HL-60 (cell line): ENCODE data around the gene CPB2.

Source experiments
- CTCF ChIP-seq: IDR thresholded peaks from one replicate; pipeline ENCODE4 v1.5.1; 2011; ENCODE audit warnings: low read length, control low read depth, inconsistent platforms; ENCODE audit not compliant: insufficient read depth
- POLR2AphosphoS5 ChIP-seq: IDR thresholded peaks from 2 replicates; pipeline ENCODE4 v1.6.1; 2012; ENCODE audit warnings: low read depth
- TF ChIP-seq, protein P1 (sequence below): IDR thresholded peaks from 2 replicates; pipeline ENCODE4 v1.6.1; 2012; ENCODE audit warnings: low read depth; ENCODE audit not compliant: insufficient replicate concordance

GRCh38 chr13:46040763-46041162 lies 64.1 kb downstream of the CPB2 start:
- TF ChIP-seq CTCF (no peak), POLR2AphosphoS5 (no peak)
- TF ChIP-seq, protein P1, sequence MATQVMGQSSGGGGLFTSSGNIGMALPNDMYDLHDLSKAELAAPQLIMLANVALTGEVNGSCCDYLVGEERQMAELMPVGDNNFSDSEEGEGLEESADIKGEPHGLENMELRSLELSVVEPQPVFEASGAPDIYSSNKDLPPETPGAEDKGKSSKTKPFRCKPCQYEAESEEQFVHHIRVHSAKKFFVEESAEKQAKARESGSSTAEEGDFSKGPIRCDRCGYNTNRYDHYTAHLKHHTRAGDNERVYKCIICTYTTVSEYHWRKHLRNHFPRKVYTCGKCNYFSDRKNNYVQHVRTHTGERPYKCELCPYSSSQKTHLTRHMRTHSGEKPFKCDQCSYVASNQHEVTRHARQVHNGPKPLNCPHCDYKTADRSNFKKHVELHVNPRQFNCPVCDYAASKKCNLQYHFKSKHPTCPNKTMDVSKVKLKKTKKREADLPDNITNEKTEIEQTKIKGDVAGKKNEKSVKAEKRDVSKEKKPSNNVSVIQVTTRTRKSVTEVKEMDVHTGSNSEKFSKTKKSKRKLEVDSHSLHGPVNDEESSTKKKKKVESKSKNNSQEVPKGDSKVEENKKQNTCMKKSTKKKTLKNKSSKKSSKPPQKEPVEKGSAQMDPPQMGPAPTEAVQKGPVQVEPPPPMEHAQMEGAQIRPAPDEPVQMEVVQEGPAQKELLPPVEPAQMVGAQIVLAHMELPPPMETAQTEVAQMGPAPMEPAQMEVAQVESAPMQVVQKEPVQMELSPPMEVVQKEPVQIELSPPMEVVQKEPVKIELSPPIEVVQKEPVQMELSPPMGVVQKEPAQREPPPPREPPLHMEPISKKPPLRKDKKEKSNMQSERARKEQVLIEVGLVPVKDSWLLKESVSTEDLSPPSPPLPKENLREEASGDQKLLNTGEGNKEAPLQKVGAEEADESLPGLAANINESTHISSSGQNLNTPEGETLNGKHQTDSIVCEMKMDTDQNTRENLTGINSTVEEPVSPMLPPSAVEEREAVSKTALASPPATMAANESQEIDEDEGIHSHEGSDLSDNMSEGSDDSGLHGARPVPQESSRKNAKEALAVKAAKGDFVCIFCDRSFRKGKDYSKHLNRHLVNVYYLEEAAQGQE, result no peak
